ENCODE measurements around the gene SUCO. TPM values are rescaled to one million over a fixed set of nuclear protein-coding genes. Genes with fewer than 3 reads are reported as not detected.

Gene SUCO
- total and polyA plus RNA-seq, 2 of the 8 experiments (the other 6 are each of a cell fraction or from before 2014, with no cell fraction given): 8.3 to 35.8 TPM

DNA sequence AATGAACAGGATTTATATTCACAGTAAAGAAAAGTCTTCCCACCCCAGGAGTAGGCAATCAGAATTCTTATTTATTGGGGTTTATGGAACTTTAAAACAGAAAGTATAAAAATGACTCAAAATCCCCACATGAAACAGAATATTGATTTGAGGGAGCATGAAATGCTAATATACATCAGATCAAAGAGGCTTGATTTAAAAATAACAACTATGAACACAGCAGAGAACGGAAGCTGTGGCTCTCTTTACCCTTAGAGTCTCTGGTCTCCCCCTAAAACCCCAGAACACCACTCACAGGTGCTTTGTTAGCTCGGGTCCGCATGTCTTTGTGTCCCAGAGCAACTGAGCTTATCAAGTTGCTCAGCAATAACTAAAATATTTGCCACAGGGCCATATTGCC, 94.8 kb downstream of the SUCO start:
- Histone ChIP-seq H3K79me1 (ENCODE audit: low read depth, low read length) (no peaks in the 10 kb centered on the region), H3K4me1 (replicated peaks in 1 of 4; ENCODE audit: control insufficient read depth in 3 of 4, insufficient read depth in 4 of 4, low read length in 3 of 4) (no peaks in the 10 kb centered on the region), H2BK12ac (ENCODE audit: low read depth, low read length) (no peak overlapping the region), H3K9me3 (ENCODE audit: insufficient read depth in 2 of 2, low read depth in 1 of 2, low read length in 1 of 2) (peaks cover 4 to 7% of the 10 kb centered on the region in 2 experiments; a peak in 1 of 4 replicates), H3K36me3 (ENCODE audit: control insufficient read depth in 2 of 4, insufficient read depth in 4 of 4, low read length in 3 of 4) (no peaks in the 10 kb centered on the region), H4K20me1 (replicated peaks in 1 of 2; ENCODE audit: control insufficient read depth in 1 of 2, insufficient read depth in 2 of 2, low read length in 2 of 2) (no peaks in the 10 kb centered on the region), H3K4ac (replicated peaks; ENCODE audit: insufficient read length, low read depth, low read length) (no peak overlapping the region), H3K9ac (replicated peaks in 1 of 4; ENCODE audit: extremely low read depth in 1 of 4, low read depth in 3 of 4, low read length in 3 of 4) (no peak overlapping the region), H2BK5ac (ENCODE audit: low read depth, low read length) (no peak overlapping the region), H2BK120ac (replicated peaks; ENCODE audit: low read depth, low read length) (no peak overlapping the region), H4K91ac (replicated peaks; ENCODE audit: insufficient read length, low read length) (no peak overlapping the region), H3K56ac (replicated peaks; ENCODE audit: insufficient read length, low read depth, low read length) (no peak overlapping the region), H3K23ac (ENCODE audit: insufficient read length) (no peak overlapping the region), H4K8ac (ENCODE audit: extremely low read depth, insufficient read depth, low read length) (no peak overlapping the region), H3K27ac (ENCODE audit: low read depth, low read length) (no peak overlapping the region), H4K5ac (ENCODE audit: insufficient read length, low read depth, low read length) (no peak overlapping the region), H3K79me2 (ENCODE audit: control insufficient read depth in 1 of 2, insufficient read depth in 2 of 2, low read length in 2 of 2) (no peaks in the 10 kb centered on the region), H2BK15ac (ENCODE audit: low read length) (no peak overlapping the region), H3K23me2 (ENCODE audit: low read depth, low read length) (no peaks in the 10 kb centered on the region), H2BK20ac (ENCODE audit: low read length) (no peak overlapping the region), H2AFZ (ENCODE audit: low read length) (no peak overlapping the region), H3K14ac (ENCODE audit: insufficient read length) (no peak overlapping the region), H3K4me3 (ENCODE audit: extremely low read depth in 1 of 4, insufficient read depth in 2 of 4, low read depth in 3 of 4, low read length in 4 of 4) (no peak overlapping the region), H2AK5ac (ENCODE audit: low read depth, low read length) (no peak overlapping the region), H3K18ac (ENCODE audit: extremely low read depth, low read length) (no peak overlapping the region), H3K4me2 (ENCODE audit: insufficient read depth in 1 of 2, low read depth in 2 of 2, low read length in 2 of 2) (no peak overlapping the region), H3K27me3 (replicated peaks in 1 of 4; ENCODE audit: control insufficient read depth in 3 of 4, extremely low read depth in 1 of 4, insufficient read depth in 3 of 4, low read length in 3 of 4) (no peaks in the 10 kb centered on the region)
- no peak for FAIRE-seq
- ChIA-PET CTCF (ENCODE audit: partially characterized antibody) (interaction anchor here (0.9 kb wide), 1 partner anchor 198 kb away, joined by 3 read pairs; no protein-coding TSS in a partner anchor), POLR2A (ENCODE audit: partially characterized antibody) (no interaction called here)
- DNase-seq (ENCODE audit: low read depth in 1 of 2, low spot score in 2 of 2): no peak
- 94% methylated on average over 3 of the region's 3 CpGs; no CpG with 5 or more reads in 1 of the 2 experiments for WGBS, 2 experiments (ENCODE audit: extremely low coverage in 1 of 2, insufficient coverage in 1 of 2, insufficient read length in 1 of 2, insufficient replicate concordance in 2 of 2, low coverage in 1 of 2, low lambda C conversion rate in 2 of 2, missing lambda C conversion rate in 1 of 2)
- TF ChIP-seq, protein P1, sequence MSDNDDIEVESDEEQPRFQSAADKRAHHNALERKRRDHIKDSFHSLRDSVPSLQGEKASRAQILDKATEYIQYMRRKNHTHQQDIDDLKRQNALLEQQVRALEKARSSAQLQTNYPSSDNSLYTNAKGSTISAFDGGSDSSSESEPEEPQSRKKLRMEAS (IDR thresholded peaks at IDR 0.05): no peak
- TF ChIP-seq, protein P2, sequence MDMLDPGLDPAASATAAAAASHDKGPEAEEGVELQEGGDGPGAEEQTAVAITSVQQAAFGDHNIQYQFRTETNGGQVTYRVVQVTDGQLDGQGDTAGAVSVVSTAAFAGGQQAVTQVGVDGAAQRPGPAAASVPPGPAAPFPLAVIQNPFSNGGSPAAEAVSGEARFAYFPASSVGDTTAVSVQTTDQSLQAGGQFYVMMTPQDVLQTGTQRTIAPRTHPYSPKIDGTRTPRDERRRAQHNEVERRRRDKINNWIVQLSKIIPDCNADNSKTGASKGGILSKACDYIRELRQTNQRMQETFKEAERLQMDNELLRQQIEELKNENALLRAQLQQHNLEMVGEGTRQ (IDR thresholded peaks at IDR 0.05; ENCODE audit: low read length): no peak
- TF ChIP-seq ASH2L (IDR thresholded peaks at IDR 0.05; ENCODE audit: low read length) (no peak), KDM4A (IDR thresholded peaks at IDR 0.05; ENCODE audit: low read depth, low read length, severe bottlenecking) (no peak), CEBPB (IDR thresholded peaks at IDR 0.05; ENCODE audit: low read depth, low read length) (no peak), GTF2F1 (IDR thresholded peaks at IDR 0.05; ENCODE audit: borderline replicate concordance, low read depth, low read length) (no peak), CBX5 (IDR thresholded peaks at IDR 0.05; ENCODE audit: low read depth, low read length) (no peak), CBX8 (IDR thresholded peaks at IDR 0.05; ENCODE audit: borderline replicate concordance, low read depth, low read length) (no peak), BRCA1 (IDR thresholded peaks at IDR 0.05; ENCODE audit: low read depth, low read length) (no peak), GABPA (IDR thresholded peaks at IDR 0.05; ENCODE audit: borderline replicate concordance, insufficient read depth, low read length) (no peak), HDAC6 (IDR thresholded peaks at IDR 0.05; ENCODE audit: low read depth, low read length) (no peak), TBP (IDR thresholded peaks at IDR 0.05; ENCODE audit: low read depth, low read length) (no peak), CHD2 (IDR thresholded peaks at IDR 0.05; ENCODE audit: low read length) (no peak), SUZ12 (IDR thresholded peaks at IDR 0.05; ENCODE audit: low read length) (no peak), TAF1 (IDR thresholded peaks at IDR 0.05; ENCODE audit: low read depth, low read length) (no peak)
